CD4-positive, CD25-positive, alpha-beta regulatory T cell (primary cell): Measurements from ENCODE around the gene COX14. TPM values are rescaled to one million over a fixed set of nuclear protein-coding genes. Genes with fewer than 3 reads are reported as not detected.
A peak's percentile ranks its signal among the peaks of the same experiment; 100 is the strongest.

Experiments used
- ATAC-seq, 2 donors: fragments of 150-1000 bp; cut with Tn5 transposase; one replicate each; pipeline ENCODE4 v1.10.0; 2021; ENCODE audit warnings: low read depth in 2 of 2, moderate number of reproducible peaks in 2 of 2, moderate library complexity in 1 of 2
- DNase-seq, 3 donors: peaks; one replicate each; pipeline versions ENCODE4 v3.0.0 to v3.0.0-alpha.2; 2012 to 2022; ENCODE audit warnings: mixed read lengths in 1 of 3
- H3K27ac ChIP-seq: one replicate; pipeline ENCODE4 v1.7.0; 2013; ENCODE audit warnings: mild to moderate bottlenecking, low read length; ENCODE audit not compliant: insufficient read depth, poor library complexity, severe bottlenecking
- H3K27me3 ChIP-seq: one replicate; pipeline ENCODE4 v1.7.0; 2013; ENCODE audit warnings: low read length; ENCODE audit not compliant: control insufficient read depth, insufficient read depth
- H3K36me3 ChIP-seq: one replicate; pipeline ENCODE4 v1.7.0; 2013; ENCODE audit warnings: mild to moderate bottlenecking, low read length, moderate library complexity; ENCODE audit not compliant: control insufficient read depth, insufficient read depth
- H3K4me1 ChIP-seq: 2 replicates; pipeline ENCODE4 v1.7.0; 2013; ENCODE audit warnings: mild to moderate bottlenecking, low read length; ENCODE audit not compliant: insufficient read depth, control insufficient read depth, poor library complexity, severe bottlenecking
- H3K4me3 ChIP-seq: one replicate; pipeline ENCODE4 v1.7.0; 2013; ENCODE audit warnings: low read depth, mild to moderate bottlenecking, low read length, moderate library complexity
- H3K9me3 ChIP-seq, 2 experiments: 1 replicate in 1 of 2; 2 replicates in 1 of 2; pipeline ENCODE4 v1.7.0; 2013; ENCODE audit warnings: low read length in 2 of 2, mild to moderate bottlenecking in 1 of 2, moderate library complexity in 1 of 2; ENCODE audit not compliant: control insufficient read depth in 2 of 2
- H3K27ac Mint-ChIP-seq, 3 donors: one replicate each; pipeline ENCODE4 v1.8.0; 2020 to 2022; ENCODE audit warnings: mild to moderate bottlenecking in 3 of 3, mixed read lengths in 3 of 3, moderate library complexity in 2 of 3
- H3K27me3 Mint-ChIP-seq: one replicate; pipeline ENCODE4 v1.8.0; 2022; ENCODE audit warnings: mild to moderate bottlenecking, mixed read lengths
- H3K36me3 Mint-ChIP-seq: one replicate; pipeline ENCODE4 v1.8.0; 2020; ENCODE audit warnings: mixed read lengths
- H3K4me1 Mint-ChIP-seq, 4 donors: one replicate each; pipeline ENCODE4 v1.8.0; 2020 to 2022; ENCODE audit warnings: mixed read lengths in 4 of 4, mild to moderate bottlenecking in 1 of 4
- H3K4me3 Mint-ChIP-seq, 4 donors: one replicate each; pipeline ENCODE4 v1.8.0; 2020 to 2022; ENCODE audit warnings: mild to moderate bottlenecking in 4 of 4, mixed read lengths in 4 of 4, moderate library complexity in 3 of 4
- H3K9me3 Mint-ChIP-seq, 7 donors: one replicate each; pipeline ENCODE4 v1.8.0; 2020 to 2022; ENCODE audit warnings: mixed read lengths in 7 of 7, mild to moderate bottlenecking in 3 of 7, moderate library complexity in 2 of 7
- polyA plus RNA-seq, 4 donors: library from polyadenylated mRNA; unstranded; fragments of 300-500 nt; fragmentation: Illumina TruSeq; gene quantifications; one replicate each; pipeline ENCODE4 v1.2.3, GENCODE V29; 2021
- total RNA-seq: library from RNA; stranded (reverse); gene quantifications from one replicate; pipeline ENCODE4 v1.2.3, GENCODE V29; 2022

COX14 gene
- total RNA-seq, result 46.4 TPM
- polyA plus RNA-seq, result 100 to 1,000 TPM; 256 to 297 (median 268) TPM

DNA sequence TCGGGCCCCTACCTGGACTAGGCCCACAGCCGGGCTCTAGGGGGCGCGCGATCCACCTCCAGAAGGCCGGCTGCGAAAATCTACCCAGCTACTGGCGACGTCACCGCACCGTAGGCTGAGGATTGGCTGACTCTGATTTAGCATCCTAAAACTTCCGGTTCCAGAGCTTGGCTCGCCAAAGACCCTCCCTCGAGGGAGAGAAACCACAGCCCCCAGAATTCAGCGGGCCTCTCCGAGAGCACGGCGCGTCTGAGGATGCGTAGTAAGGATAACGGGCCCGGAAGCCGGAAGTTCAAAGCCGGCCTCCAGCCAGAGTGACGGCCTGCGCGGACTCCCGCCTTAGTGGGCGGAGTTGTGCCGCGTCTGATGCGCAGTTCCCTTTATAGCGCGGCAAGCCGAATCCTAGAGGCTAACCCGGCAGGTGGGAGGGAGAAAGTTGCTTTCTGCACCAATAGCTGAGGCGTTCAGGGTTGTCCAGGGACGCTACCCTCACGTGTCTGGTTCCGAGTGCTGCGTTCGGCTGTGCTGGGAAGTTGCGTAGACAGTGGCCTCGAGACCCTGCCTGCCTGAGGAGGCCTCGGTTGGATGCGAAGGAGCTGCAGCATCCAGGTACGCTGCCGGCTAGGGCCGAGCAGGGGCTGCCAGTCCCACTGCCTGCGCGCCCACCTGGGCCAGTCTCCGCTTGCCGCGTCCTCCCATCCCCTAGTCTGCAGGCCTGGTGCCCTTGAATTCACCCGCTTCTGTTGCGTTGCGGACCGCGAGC, at the start of gene COX14:
Gene COX14, plus strand, starts transcription at position 544 of the 763 bp plus-strand sequence. CDS start 7,808 bp downstream, outside the sequence.
- Mint-ChIP-seq H3K27me3 (no peaks in the 10 kb centered on the region), H3K9me3 (no peaks in the 10 kb centered on the region), H3K4me1 (peaks cover 5 to 49% (median 37%) of the 10 kb centered on the region in 4 donors), H3K27ac (peak within 1 kb of the TSS; percentile 99 to 100 (median 100)), H3K4me3 (peak within 1 kb of the TSS; percentile 97 to 99 (median 98)), H3K36me3 (peaks cover 20% of the 10 kb centered on the region)
- DNase-seq (peak; percentile 98 to 100 (median 99)), ATAC-seq (peak; percentile 84)
- Histone ChIP-seq H3K9me3 (no peaks in the 10 kb centered on the region), H3K4me3 (peak within 1 kb of the TSS; percentile 95), H3K27ac (peak within 1 kb of the TSS; percentile 94), H3K36me3 (peaks cover 12% of the 10 kb centered on the region), H3K27me3 (no peaks in the 10 kb centered on the region), H3K4me1 (peaks cover 39% of the 10 kb centered on the region)

DNA sequence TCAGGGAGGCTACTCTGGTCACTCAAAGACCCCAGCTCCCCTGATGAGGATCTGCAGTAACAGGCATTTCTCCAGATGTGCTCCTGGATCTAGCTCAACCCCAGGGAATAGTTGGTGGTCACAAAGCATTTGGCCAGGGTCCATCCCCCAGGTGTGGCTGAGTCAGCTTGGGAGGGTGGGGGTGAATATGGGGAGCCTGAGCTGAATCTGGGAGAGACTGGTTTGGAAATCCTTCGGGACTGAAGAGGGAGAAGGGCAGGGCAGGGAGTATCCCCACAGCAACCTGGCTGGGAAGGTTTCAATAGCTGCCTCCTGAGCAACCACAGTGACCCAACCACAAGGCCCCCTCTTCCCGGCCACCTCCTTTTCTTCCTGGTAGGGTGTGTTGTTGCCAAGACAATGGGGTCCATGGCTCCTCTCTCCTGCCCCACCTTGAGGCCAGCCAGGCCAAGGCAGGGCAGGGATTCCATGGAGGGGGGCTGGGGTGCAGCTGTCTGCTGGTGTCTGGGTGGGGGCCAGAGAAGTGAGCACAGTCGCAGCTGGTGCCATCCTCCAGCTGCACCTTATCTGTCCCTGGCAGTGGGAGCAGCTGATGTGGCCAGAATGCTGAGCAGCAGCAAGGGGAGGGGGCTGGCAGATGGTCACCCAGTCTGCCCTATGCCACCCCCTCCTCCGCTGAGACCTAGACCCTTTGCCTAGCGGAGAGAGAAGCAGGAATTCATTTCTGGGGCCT, 49.1 kb upstream of the COX14 start:
- H3K36me3 ChIP-seq, result no peaks in the 10 kb centered on the region
- no peak overlapping the region for H3K27ac Mint-ChIP-seq
- H3K4me1 ChIP-seq, result peaks cover 11% of the 10 kb centered on the region
- ATAC-seq (no peak), DNase-seq (no peak)
- H3K27ac ChIP-seq, result no peak overlapping the region
- peaks cover 0 to 27% (median 9%) of the 10 kb centered on the region in 4 donors for H3K4me1 Mint-ChIP-seq
- H3K27me3 ChIP-seq, result peaks cover 3% of the 10 kb centered on the region
- no peak overlapping the region for H3K4me3 Mint-ChIP-seq
- no peaks in the 10 kb centered on the region for H3K9me3 ChIP-seq
- H3K9me3 Mint-ChIP-seq, result no peaks in the 10 kb centered on the region
- peaks cover 21% of the 10 kb centered on the region for H3K27me3 Mint-ChIP-seq
- no peak overlapping the region for H3K4me3 ChIP-seq
- H3K36me3 Mint-ChIP-seq, result no peaks in the 10 kb centered on the region

DNA sequence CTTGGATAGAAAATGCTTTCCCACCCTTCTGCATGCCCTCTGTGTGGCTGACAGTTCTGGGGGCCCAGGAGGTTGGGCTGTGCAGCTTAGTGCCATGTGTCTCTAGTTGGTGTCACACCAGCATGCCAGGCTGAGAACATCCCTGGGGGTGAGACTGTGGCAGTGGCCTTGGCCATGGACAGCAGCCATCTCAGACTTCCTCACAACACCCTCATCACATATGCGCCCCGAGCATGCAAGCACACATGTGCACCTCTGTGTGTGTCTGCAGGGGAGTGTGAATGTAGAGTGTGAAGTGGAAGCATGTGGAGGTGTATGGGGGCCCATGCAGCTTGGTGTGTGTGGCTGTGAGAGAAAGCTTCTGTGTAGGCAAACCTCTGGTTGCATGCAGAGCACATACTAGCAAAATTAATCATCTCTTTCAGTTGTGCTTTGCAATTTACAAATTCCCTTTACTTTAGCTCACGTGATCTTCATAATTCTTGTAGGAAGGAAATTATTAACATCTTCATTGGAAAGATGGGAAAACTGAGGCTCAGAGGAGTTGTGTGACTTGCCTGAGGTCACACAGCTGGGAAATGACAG, 46.2 kb upstream of the COX14 start:
- Histone ChIP-seq H3K36me3 (no peaks in the 10 kb centered on the region), H3K27me3 (peaks cover 3% of the 10 kb centered on the region), H3K4me3 (no peak overlapping the region), H3K27ac (no peak overlapping the region), H3K4me1 (peaks cover 6% of the 10 kb centered on the region), H3K9me3 (no peaks in the 10 kb centered on the region)
- Mint-ChIP-seq H3K36me3 (no peaks in the 10 kb centered on the region), H3K4me1 (peaks cover 0 to 10% (median 6%) of the 10 kb centered on the region in 4 donors), H3K27me3 (peaks cover 20% of the 10 kb centered on the region), H3K9me3 (no peaks in the 10 kb centered on the region), H3K4me3 (no peak overlapping the region), H3K27ac (no peak overlapping the region)
- ATAC-seq (no peak), DNase-seq (no peak)

DNA sequence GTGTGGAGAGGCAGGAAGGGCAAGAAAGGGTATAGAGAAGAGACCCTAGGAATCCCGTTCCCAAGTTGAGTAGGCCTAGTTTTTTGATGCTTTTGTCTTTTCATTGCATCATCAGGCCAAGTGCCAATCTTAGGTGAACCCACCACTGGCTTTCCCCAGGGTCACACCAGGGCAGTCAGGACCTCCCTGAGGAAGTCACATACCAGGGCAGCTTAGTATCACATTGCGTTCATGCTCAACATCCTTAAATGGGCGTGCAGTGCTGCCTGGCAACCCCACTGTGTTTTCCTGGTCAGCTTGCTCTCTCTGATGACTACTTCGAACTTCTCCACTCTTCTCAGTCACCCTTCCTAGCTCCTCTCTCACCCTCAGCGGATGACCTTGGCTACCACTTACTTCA, 45.6 kb upstream of the COX14 start:
- Mint-ChIP-seq H3K36me3 (no peaks in the 10 kb centered on the region), H3K27me3 (peaks cover 15% of the 10 kb centered on the region), H3K27ac (no peak overlapping the region), H3K4me1 (peaks cover 0 to 11% (median 4%) of the 10 kb centered on the region in 4 donors), H3K9me3 (no peaks in the 10 kb centered on the region), H3K4me3 (no peak overlapping the region)
- DNase-seq (no peak), ATAC-seq (no peak)
- H3K9me3 ChIP-seq, result no peaks in the 10 kb centered on the region
- H3K27ac ChIP-seq, result no peak overlapping the region
- H3K4me1 ChIP-seq, result peaks cover 6% of the 10 kb centered on the region
- H3K36me3 ChIP-seq, result no peaks in the 10 kb centered on the region
- H3K4me3 ChIP-seq, result no peak overlapping the region
- no peaks in the 10 kb centered on the region for H3K27me3 ChIP-seq

DNA sequence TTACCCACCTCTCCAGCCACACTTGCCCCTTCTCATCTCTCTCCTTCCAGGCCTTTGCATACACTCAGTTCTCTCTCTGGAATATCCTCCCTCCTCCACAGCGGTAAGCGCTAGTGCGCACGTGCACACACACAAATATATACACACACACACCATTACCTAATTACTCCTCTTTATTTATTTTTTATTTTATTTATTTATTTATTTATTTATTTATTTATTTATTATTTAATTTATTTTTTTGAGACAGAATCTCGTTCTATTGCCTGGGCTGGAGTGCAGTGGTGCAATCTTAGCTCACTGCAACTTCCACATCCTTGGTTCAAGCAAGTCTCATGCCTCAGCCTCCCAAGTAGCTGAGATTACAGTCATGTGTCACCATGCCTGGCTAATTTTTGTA, 43.0 kb upstream of the COX14 start:
- no peaks in the 10 kb centered on the region for H3K9me3 ChIP-seq
- no peaks in the 10 kb centered on the region for H3K36me3 ChIP-seq
- H3K4me1 Mint-ChIP-seq, result peaks cover 0 to 9% (median 4%) of the 10 kb centered on the region in 4 donors
- H3K27ac Mint-ChIP-seq, result no peak overlapping the region
- H3K4me3 Mint-ChIP-seq, result no peak overlapping the region
- peaks cover 14% of the 10 kb centered on the region for H3K27me3 Mint-ChIP-seq
- ATAC-seq (no peak), DNase-seq (no peak)
- no peak overlapping the region for H3K4me3 ChIP-seq
- no peak overlapping the region for H3K27ac ChIP-seq
- H3K27me3 ChIP-seq, result no peaks in the 10 kb centered on the region
- no peaks in the 10 kb centered on the region for H3K36me3 Mint-ChIP-seq
- H3K9me3 Mint-ChIP-seq, result no peaks in the 10 kb centered on the region
- H3K4me1 ChIP-seq, result peaks cover 6% of the 10 kb centered on the region

DNA sequence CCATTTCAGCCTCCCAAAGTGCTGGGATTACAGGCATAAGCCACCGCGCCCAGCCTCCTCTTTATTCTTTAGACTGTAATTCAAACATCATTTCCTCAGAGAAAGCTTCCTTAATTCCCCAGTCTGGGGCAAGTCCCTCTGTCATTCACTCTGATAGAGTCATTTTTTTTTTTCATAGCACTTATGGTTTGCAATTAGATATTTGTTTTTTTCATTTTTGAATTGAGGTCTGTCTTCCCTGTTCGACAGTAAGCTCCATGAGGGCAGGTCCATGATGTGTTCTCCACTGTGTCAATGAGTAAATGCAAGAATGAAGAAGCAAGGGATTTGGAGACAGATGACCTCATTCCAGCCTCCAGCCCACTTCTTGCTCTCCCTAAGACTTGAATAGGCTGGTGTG, 42.5 kb upstream of the COX14 start:
- Mint-ChIP-seq H3K36me3 (no peaks in the 10 kb centered on the region), H3K4me3 (no peak overlapping the region), H3K27me3 (peaks cover 10% of the 10 kb centered on the region), H3K9me3 (no peaks in the 10 kb centered on the region), H3K27ac (no peak overlapping the region), H3K4me1 (peaks cover 0 to 9% (median 4%) of the 10 kb centered on the region in 4 donors)
- Histone ChIP-seq H3K4me1 (peaks cover 6% of the 10 kb centered on the region), H3K36me3 (no peaks in the 10 kb centered on the region), H3K4me3 (no peak overlapping the region), H3K9me3 (no peaks in the 10 kb centered on the region), H3K27ac (no peak overlapping the region), H3K27me3 (no peaks in the 10 kb centered on the region)
- no peak for DNase-seq
- no peak for ATAC-seq

DNA sequence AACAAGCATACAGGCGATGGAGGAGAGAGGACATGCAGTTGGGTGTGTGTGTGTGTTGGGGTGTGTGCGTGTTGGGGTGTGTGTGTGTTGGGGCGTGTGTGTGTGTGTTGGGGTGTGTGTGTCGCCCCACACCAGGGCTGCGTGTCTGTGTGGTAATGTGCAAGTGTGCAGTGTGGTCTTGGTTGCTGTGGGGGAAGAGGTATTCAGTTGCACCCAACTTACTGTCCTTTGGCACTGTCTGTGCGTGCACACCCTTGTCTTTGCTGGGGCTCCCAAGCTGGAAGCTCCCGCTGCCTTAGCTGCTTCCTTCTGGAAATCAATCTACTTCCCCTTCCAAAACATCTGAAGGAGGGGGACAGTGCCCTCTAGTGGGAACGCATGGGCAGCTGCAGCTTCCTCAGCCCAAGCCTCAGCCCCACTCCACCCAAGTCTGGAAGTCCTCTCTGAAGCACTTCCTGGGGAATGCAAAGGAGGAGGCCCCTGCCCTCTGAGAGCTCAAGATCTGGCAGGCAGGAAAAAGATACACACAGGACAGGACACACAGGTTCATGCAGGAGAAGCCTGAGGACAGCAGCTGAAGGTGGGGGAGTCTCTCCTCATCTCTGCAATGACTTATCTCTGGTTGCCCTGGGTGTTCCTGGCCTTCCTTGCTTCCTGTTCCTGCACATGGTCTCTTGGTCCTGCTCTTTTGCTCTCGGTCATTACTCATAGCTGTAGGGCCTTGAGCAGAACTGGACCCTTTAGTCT, 41.5 kb upstream of the COX14 start:
- Mint-ChIP-seq H3K36me3 (no peaks in the 10 kb centered on the region), H3K4me1 (peaks cover 0 to 14% (median 4%) of the 10 kb centered on the region in 4 donors), H3K4me3 (no peak overlapping the region), H3K27me3 (peaks cover 10% of the 10 kb centered on the region), H3K9me3 (no peaks in the 10 kb centered on the region), H3K27ac (peak overlapping the region in 1 of 3 donors; percentile 35)
- DNase-seq (peak; percentile 44 to 78 (median 64)), ATAC-seq (peak; percentile 63)
- Histone ChIP-seq H3K4me1 (peaks cover 6% of the 10 kb centered on the region), H3K27ac (no peak overlapping the region), H3K4me3 (no peak overlapping the region), H3K36me3 (no peaks in the 10 kb centered on the region), H3K9me3 (no peaks in the 10 kb centered on the region), H3K27me3 (no peaks in the 10 kb centered on the region)
